HG03280 (cell line): Measurements from ENCODE around the gene GDI2.
"Not testable (repeated sequence)": the region's sequence is repeated elsewhere in the genome, so short reads cannot be mapped to it uniquely, and the experiment has no call there.

Experiments
- ATAC-seq: cut with Tn5 transposase; IDR thresholded peaks from one replicate; pipeline ENCODE4 v1.9.1; 2021; ENCODE audit warnings: mild to moderate bottlenecking, moderate library complexity; ENCODE audit not compliant: unreplicated experiment

Gene GDI2

GRCh38 chr10:5828725-5829124 lies 15.5 kb upstream of the GDI2 start:
- ATAC-seq = no peak

- no peak for ATAC-seq
Observed at GRCh38 chr10:5827841-5828240, 14.6 kb upstream of the GDI2 start.

- ATAC-seq = not testable (repeated sequence)
Observed at GRCh38 chr10:5826511-5826910, 13.3 kb upstream of the GDI2 start.

- no peak for ATAC-seq
Observed at GRCh38 chr10:5818894-5819293, 5.7 kb upstream of the GDI2 start.

GRCh38 chr10:5818048-5818331 lies 4.8 kb upstream of the GDI2 start:
- ATAC-seq = no peak

- no peak for ATAC-seq
Observed at GRCh38 chr10:5817322-5818047, 4.3 kb upstream of the GDI2 start.

- ATAC-seq = no peak
Observed at GRCh38 chr10:5816170-5816569, 2.9 kb upstream of the GDI2 start.

GRCh38 chr10:5814110-5815107 lies 1.2 kb upstream of the GDI2 start:
- ATAC-seq = no peak

- peak; percentile 26 for ATAC-seq
Observed at GRCh38 chr10:5813091-5813340, 218 bp downstream of the GDI2 start.

GRCh38 chr10:5812283-5813090 lies 747 bp downstream of the GDI2 start:
- ATAC-seq = peak; percentile 27

- no peak for ATAC-seq
Observed at GRCh38 chr10:5811387-5811821, 1.8 kb downstream of the GDI2 start.

- ATAC-seq = no peak
Observed at GRCh38 chr10:5810225-5810624, 3.0 kb downstream of the GDI2 start.

GRCh38 chr10:5809527-5810154 lies 3.6 kb downstream of the GDI2 start:
- no peak for ATAC-seq

- not testable (repeated sequence) for ATAC-seq
Observed at GRCh38 chr10:5808783-5809392, 4.3 kb downstream of the GDI2 start.

GRCh38 chr10:5806745-5807144 lies 6.5 kb downstream of the GDI2 start:
- ATAC-seq = no peak

- ATAC-seq = no peak
Observed at GRCh38 chr10:5805711-5806110, 7.5 kb downstream of the GDI2 start.

GRCh38 chr10:5805260-5805659 lies 8.0 kb downstream of the GDI2 start:
- ATAC-seq = no peak

- no peak for ATAC-seq
Observed at GRCh38 chr10:5804386-5804785, 8.8 kb downstream of the GDI2 start.

GRCh38 chr10:5800782-5801181 lies 12.5 kb downstream of the GDI2 start:
- ATAC-seq = no peak

GRCh38 chr10:5794236-5794635 lies 19.0 kb downstream of the GDI2 start:
- ATAC-seq = no peak

GRCh38 chr10:5789626-5790025 lies 23.6 kb downstream of the GDI2 start:
- ATAC-seq = no peak
